Lung (tissue), 12 donors: Measurements from ENCODE around the gene CAPN3. TPM values are rescaled to one million over a fixed set of nuclear protein-coding genes. Genes with fewer than 3 reads are reported as not detected.

ENCODE experiments used
- ATAC-seq: fragments of 200-7000 bp; cut with Tn5 transposase; one replicate; pipeline ENCODE4 v1.9.1; 2020; ENCODE audit warnings: moderate number of reproducible peaks; ENCODE audit not compliant: insufficient read depth, low FRiP score
- DNase-seq, 3 donors: peaks; one replicate each; pipeline ENCODE4 v3.0.0-alpha.2; 2013 to 2017
- H3K27ac ChIP-seq, 2 donors: one replicate each; pipeline ENCODE4 v1.5.1; 2013; ENCODE audit warnings: mild to moderate bottlenecking in 2 of 2, moderate library complexity in 2 of 2, control low read depth in 1 of 2, inconsistent platforms in 1 of 2, low read depth in 1 of 2, low read length in 1 of 2
- H3K27me3 ChIP-seq, 3 donors: one replicate each; pipeline ENCODE4 v1.5.1; 2013; ENCODE audit warnings: low read length in 2 of 3; ENCODE audit not compliant: control insufficient read depth in 3 of 3, insufficient read depth in 3 of 3
- H3K36me3 ChIP-seq, 4 donors: one replicate each; pipeline ENCODE4 v1.5.1; 2013; ENCODE audit warnings: low read length in 4 of 4, mild to moderate bottlenecking in 1 of 4, moderate library complexity in 1 of 4; ENCODE audit not compliant: control insufficient read depth in 4 of 4, insufficient read depth in 4 of 4
- H3K4me1 ChIP-seq, 5 donors: one replicate each; pipeline ENCODE4 v1.5.1; 2013; ENCODE audit warnings: low read length in 5 of 5, mild to moderate bottlenecking in 2 of 5, moderate library complexity in 1 of 5; ENCODE audit not compliant: control insufficient read depth in 5 of 5, insufficient read depth in 5 of 5
- H3K4me3 ChIP-seq: one replicate; pipeline ENCODE4 v1.5.1; 2013; ENCODE audit warnings: mild to moderate bottlenecking, control low read depth, moderate library complexity
- H3K9ac ChIP-seq, 2 donors: one replicate each; pipeline ENCODE4 v1.5.1; 2013; ENCODE audit warnings: low read length in 2 of 2, control low read depth in 1 of 2; ENCODE audit not compliant: insufficient read depth in 1 of 2
- H3K9me3 ChIP-seq, 4 donors: one replicate each; pipeline ENCODE4 v1.5.1; 2013; ENCODE audit warnings: low read length in 3 of 4, mild to moderate bottlenecking in 1 of 4, moderate library complexity in 1 of 4; ENCODE audit not compliant: control insufficient read depth in 4 of 4, insufficient read depth in 3 of 4
- CTCF ChIP-seq: IDR thresholded peaks from 2 replicates; pipeline ENCODE4 v1.5.1; 2012; ENCODE audit warnings: mild to moderate bottlenecking; ENCODE audit errors: control extremely low read depth, extremely low read depth
- WGBS, 2 donors: extraction: QIAGEN DNeasy Blood & Tissue Kit; methylation state at CpG; one replicate each; pipeline ENCODE4 v1.1.7; 2013; 5-methylcytosine and 5-hydroxymethylcytosine counted together
- polyA plus RNA-seq, 2 donors: library from polyadenylated mRNA; stranded (reverse); fragments of 200-250 nt; gene quantifications; one replicate each; pipeline ENCODE4 v1.2.1, GENCODE V29; 2013
- total RNA-seq, 2 donors: library from RNA; depleted of rRNA in 1 of 2; stranded (reverse); fragments of >200 nt in 1 of 2; gene quantifications; one replicate each; pipeline ENCODE4 v1.2.1, GENCODE V29; 2014 to 2021
- donor health status: control.
- donor health status: control.
- donor health status: Bipolar disorder and iron deficiency.
- donor health status: healthy.
- donor health status: DM: yes; HTN: yes; CAD: no.

The CAPN3 gene
- total and polyA plus RNA-seq, 4 donors: 12.1 to 56.6 (median 24.7) TPM

DNA sequence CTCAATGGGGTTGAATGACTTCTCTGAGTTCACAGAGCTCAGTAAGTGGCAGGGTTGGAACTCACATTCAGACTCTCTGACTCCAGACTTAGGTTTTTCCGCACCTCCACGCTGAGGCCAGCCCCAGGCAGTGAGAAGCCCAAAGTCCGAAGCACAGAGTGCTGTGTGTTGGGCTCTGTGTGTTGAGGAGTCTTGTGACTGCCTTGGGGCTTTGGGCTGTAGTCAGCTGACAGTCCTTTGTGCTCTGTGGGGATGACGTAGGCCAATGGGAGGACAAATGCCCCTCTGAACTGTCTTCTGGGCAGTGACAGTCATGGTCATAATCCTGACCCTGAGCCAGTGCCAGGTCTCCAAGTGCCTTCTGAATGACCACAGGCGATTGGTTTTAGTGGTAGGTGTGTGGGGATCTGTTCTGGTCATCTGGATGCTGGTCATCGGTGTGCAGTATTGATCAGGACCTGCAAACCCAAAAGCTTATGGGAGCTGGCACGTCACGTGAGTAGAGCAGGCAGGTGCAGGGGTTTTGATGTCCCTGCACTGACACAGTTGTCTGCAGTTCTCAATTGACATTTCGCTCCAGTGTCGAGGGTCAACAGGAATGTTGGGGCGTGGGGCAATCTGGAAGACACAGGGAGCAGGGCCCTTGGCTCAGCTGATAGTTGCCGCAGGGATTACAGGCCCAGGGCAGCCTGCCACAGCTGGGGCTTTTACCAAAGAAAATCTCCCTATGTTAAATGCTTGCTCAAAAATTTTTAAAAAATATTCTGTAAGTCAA lies 45.3 kb downstream of the CAPN3 start:
- H3K36me3 ChIP-seq: peaks cover 0 to 32% (median under 1%) of the 10 kb centered on the region in 4 donors
- no peak for TF ChIP-seq CTCF
- H3K4me1 ChIP-seq: peaks cover 0 to 3% (median 0%) of the 10 kb centered on the region in 5 donors
- no peak overlapping the region for H3K4me3 ChIP-seq
- no peak overlapping the region for H3K9ac ChIP-seq
- no peaks in the 10 kb centered on the region for H3K27me3 ChIP-seq
- no peaks in the 10 kb centered on the region for H3K9me3 ChIP-seq
- WGBS, 2 donors: 86 to 96% methylated on average over 12 of the region's 12 CpGs
- no peak overlapping the region for H3K27ac ChIP-seq
- ATAC-seq (no peak), DNase-seq (no peak)

DNA sequence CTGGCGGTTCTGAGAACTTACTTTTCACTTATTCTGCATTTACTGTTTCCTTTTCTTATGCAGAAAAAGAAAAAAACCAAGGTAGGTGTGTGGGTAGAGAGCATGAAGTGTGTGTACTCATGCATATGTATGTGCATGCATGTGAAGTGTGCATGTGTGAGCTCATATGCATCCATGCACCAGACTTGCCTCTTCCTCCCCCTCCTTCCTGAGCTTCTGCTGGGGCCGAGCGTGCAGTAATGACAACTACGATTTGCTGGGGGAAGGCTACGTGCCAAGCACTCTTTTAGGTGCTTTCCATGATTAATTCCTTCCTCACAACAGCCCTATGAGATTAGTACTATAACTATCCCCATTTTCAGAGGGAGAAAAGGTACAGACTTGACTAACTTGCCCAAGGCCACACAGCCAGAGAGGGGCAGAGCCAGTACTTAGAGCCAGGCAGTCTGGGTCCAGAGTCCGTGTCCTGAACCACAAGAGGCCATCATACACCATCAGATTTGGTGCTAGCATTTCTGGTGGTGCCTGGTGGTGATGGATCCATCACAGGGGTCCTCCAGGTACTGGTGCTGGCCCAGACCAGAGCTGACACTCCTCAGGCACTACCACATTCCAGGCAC lies 46.7 kb downstream of the CAPN3 start:
- TF ChIP-seq CTCF: no peak
- WGBS, 2 donors: 79 to 80% methylated on average over 6 of the region's 6 CpGs
- no peak overlapping the region for H3K4me3 ChIP-seq

DNA sequence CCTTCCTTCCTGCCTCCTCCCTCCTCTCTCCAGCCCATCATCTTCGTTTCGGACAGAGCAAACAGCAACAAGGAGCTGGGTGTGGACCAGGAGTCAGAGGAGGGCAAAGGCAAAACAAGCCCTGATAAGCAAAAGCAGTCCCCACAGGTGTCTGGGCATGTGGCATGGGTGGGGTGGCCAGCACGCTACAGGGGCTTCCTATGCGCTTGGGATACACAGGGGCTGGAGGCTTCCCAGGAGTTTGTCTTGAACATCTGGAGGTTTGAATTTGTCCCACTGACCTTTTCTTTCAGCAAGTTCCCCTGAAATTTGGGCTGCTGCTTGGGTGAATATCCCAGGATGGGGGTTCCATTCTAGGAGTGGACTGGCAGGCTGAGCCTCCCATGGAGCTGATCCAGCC lies 48.9 kb downstream of the CAPN3 start:
- ATAC-seq: no peak
- Histone ChIP-seq H3K27ac (no peak overlapping the region), H3K4me3 (no peak overlapping the region), H3K9ac (no peak overlapping the region), H3K27me3 (no peaks in the 10 kb centered on the region), H3K9me3 (no peaks in the 10 kb centered on the region), H3K36me3 (peaks cover 3 to 41% (median 12%) of the 10 kb centered on the region in 4 donors), H3K4me1 (peaks cover 0 to 3% (median 0%) of the 10 kb centered on the region in 5 donors)
- no peak for DNase-seq
- WGBS, 2 donors: 75 to 81% methylated on average over 4 of the region's 4 CpGs
- no peak for TF ChIP-seq CTCF

More for the DNA sequence above, 46.7 kb downstream of the CAPN3 start:
- ATAC-seq: no peak
- Histone ChIP-seq H3K27me3 (no peaks in the 10 kb centered on the region), H3K27ac (no peak overlapping the region), H3K4me1 (peaks cover 0 to 3% (median 0%) of the 10 kb centered on the region in 5 donors), H3K9me3 (no peaks in the 10 kb centered on the region), H3K9ac (no peak overlapping the region), H3K36me3 (peaks cover 0 to 42% (median under 1%) of the 10 kb centered on the region in 4 donors)
- no peak for DNase-seq
